Measurements from ENCODE around the gene ZNF841. TPM values are rescaled to one million over a fixed set of nuclear protein-coding genes. Genes with fewer than 3 reads are reported as not detected.

Gene ZNF841
- total and polyA plus RNA-seq, 2 of the 8 experiments (the other 6 are each of a cell fraction or from before 2014, with no cell fraction given): 4.1 to 17.9 TPM

DNA sequence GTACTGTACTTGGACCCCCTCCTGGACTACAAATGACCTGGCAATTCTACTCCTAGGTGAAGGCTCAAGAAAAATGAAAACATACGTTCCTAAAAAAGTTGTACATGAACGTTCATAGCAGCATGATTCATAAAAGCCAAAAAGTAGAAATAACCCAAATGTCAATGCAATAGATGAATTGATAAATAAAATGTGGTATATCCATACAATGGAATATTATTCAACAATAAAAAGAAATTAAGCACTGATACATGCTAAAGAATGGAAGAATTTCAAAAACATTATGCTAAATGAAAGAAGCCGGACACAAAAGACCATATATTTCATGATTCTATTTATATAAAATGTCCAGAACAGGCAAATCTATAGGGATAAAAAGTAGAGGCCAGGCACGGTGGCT is 56.4 kb downstream of the ZNF841 start:
- ChIA-PET CTCF (ENCODE audit: partially characterized antibody) (no interaction called here), POLR2A (ENCODE audit: partially characterized antibody) (no interaction called here)
- WGBS, 2 experiments (ENCODE audit: extremely low coverage in 1 of 2, insufficient coverage in 1 of 2, insufficient read length in 1 of 2, insufficient replicate concordance in 2 of 2, low coverage in 1 of 2, low lambda C conversion rate in 2 of 2, missing lambda C conversion rate in 1 of 2): 87% methylated on average over 4 of the region's 4 CpGs; no CpG with 5 or more reads in 1 of the 2 experiments
- Histone ChIP-seq H3K27me3 (replicated peaks in 1 of 4; ENCODE audit: control insufficient read depth in 3 of 4, extremely low read depth in 1 of 4, insufficient read depth in 3 of 4, low read length in 3 of 4) (no peaks in the 10 kb centered on the region), H3K18ac (ENCODE audit: extremely low read depth, low read length) (no peak overlapping the region), H3K79me2 (ENCODE audit: control insufficient read depth in 1 of 2, insufficient read depth in 2 of 2, low read length in 2 of 2) (no peaks in the 10 kb centered on the region), H3K36me3 (ENCODE audit: control insufficient read depth in 2 of 4, insufficient read depth in 4 of 4, low read length in 3 of 4) (peaks cover 2 to 70% (median 38%) of the 10 kb centered on the region in 4 experiments; a peak in 7 of 8 replicates), H4K8ac (ENCODE audit: extremely low read depth, insufficient read depth, low read length) (no peak overlapping the region), H4K91ac (replicated peaks; ENCODE audit: insufficient read length, low read length) (no peak overlapping the region), H2BK12ac (ENCODE audit: low read depth, low read length) (no peak overlapping the region), H2BK5ac (ENCODE audit: low read depth, low read length) (no peak overlapping the region), H3K4me2 (ENCODE audit: insufficient read depth in 1 of 2, low read depth in 2 of 2, low read length in 2 of 2) (no peak overlapping the region), H2AFZ (ENCODE audit: low read length) (no peak overlapping the region), H2AK5ac (ENCODE audit: low read depth, low read length) (no peak overlapping the region), H3K9ac (replicated peaks in 1 of 4; ENCODE audit: extremely low read depth in 1 of 4, low read depth in 3 of 4, low read length in 3 of 4) (no peak overlapping the region), H3K9me3 (ENCODE audit: insufficient read depth in 2 of 2, low read depth in 1 of 2, low read length in 1 of 2) (peaks cover 38 to 40% of the 10 kb centered on the region in 2 experiments), H3K79me1 (ENCODE audit: low read depth, low read length) (no peaks in the 10 kb centered on the region), H4K5ac (ENCODE audit: insufficient read length, low read depth, low read length) (no peak overlapping the region), H4K20me1 (replicated peaks in 1 of 2; ENCODE audit: control insufficient read depth in 1 of 2, insufficient read depth in 2 of 2, low read length in 2 of 2) (no peaks in the 10 kb centered on the region), H2BK15ac (ENCODE audit: low read length) (no peak overlapping the region), H3K27ac (ENCODE audit: low read depth, low read length) (no peak overlapping the region), H3K14ac (ENCODE audit: insufficient read length) (no peak overlapping the region), H3K4me3 (ENCODE audit: extremely low read depth in 1 of 4, insufficient read depth in 2 of 4, low read depth in 3 of 4, low read length in 4 of 4) (no peak overlapping the region), H3K56ac (replicated peaks; ENCODE audit: insufficient read length, low read depth, low read length) (no peak overlapping the region), H3K4ac (replicated peaks; ENCODE audit: insufficient read length, low read depth, low read length) (no peak overlapping the region), H2BK120ac (replicated peaks; ENCODE audit: low read depth, low read length) (no peak overlapping the region), H3K23me2 (ENCODE audit: low read depth, low read length) (no peaks in the 10 kb centered on the region), H3K4me1 (replicated peaks in 1 of 4; ENCODE audit: control insufficient read depth in 3 of 4, insufficient read depth in 4 of 4, low read length in 3 of 4) (no peaks in the 10 kb centered on the region), H3K23ac (ENCODE audit: insufficient read length) (no peak overlapping the region), H2BK20ac (ENCODE audit: low read length) (no peak overlapping the region)
- no peak for TF ChIP-seq CHD2 (IDR thresholded peaks at IDR 0.05; ENCODE audit: low read length)
- TF ChIP-seq RBBP5 (IDR thresholded peaks at IDR 0.05; ENCODE audit: borderline replicate concordance, low read depth, low read length): no peak
- no peak for FAIRE-seq
- no peak for DNase-seq (ENCODE audit: low read depth in 1 of 2, low spot score in 2 of 2)

All from H1 (cell line).